Body of pancreas (tissue), 4 donors: ENCODE measurements around the gene NEDD4L. TPM values are rescaled to one million over a fixed set of nuclear protein-coding genes. Genes with fewer than 3 reads are reported as not detected.
A peak's percentile ranks its signal among the peaks of the same experiment; 100 is the strongest.
"Not testable (repeated sequence)": the region's sequence is repeated elsewhere in the genome, so short reads cannot be mapped to it uniquely, and the experiment has no call there.

ENCODE experiments used
- ATAC-seq: fragments of 150-250 bp; one replicate; pipeline ENCODE4 v1.9.1; 2016
- DNase-seq, 4 donors: peaks; one replicate each; pipeline ENCODE4 v3.0.0-alpha.2; 2019
- H3K27ac ChIP-seq, 4 donors: fragments of 200-600 bp; sonication (generic); 1 replicate in 3 of 4; 2 replicates in 1 of 4; pipeline versions ENCODE4 v1.5.1 to v1.6.1; 2016 to 2019; ENCODE audit warnings: mild to moderate bottlenecking in 1 of 4, mixed read lengths in 1 of 4, moderate library complexity in 1 of 4
- H3K27me3 ChIP-seq, 2 donors: fragments of 200-600 bp; sonication (generic); one replicate each; pipeline ENCODE4 v1.6.0; 2016; ENCODE audit warnings: mild to moderate bottlenecking in 1 of 2
- H3K36me3 ChIP-seq, 2 donors: fragments of 200-600 bp; sonication (generic); replicated peaks in 1 of 2; 2 replicates each; pipeline ENCODE4 v1.5.1; 2016; ENCODE audit warnings: low read depth in 2 of 2; ENCODE audit not compliant: insufficient read depth in 1 of 2
- H3K4me1 ChIP-seq: fragments of 200-600 bp; sonication (generic); one replicate; pipeline ENCODE4 v1.6.0; 2016
- H3K4me3 ChIP-seq, 2 donors: fragments of 200-600 bp; sonication (generic); 1 replicate in 1 of 2; 2 replicates in 1 of 2; pipeline ENCODE4 v1.5.1; 2016 to 2019
- H3K9me3 ChIP-seq, 3 donors: fragments of 200-600 bp; sonication (generic); 1 replicate in 2 of 3; 2 replicates in 1 of 3; pipeline ENCODE4 v1.5.1; 2016
- POLR2A ChIP-seq, 3 donors: fragments of 450-650 bp; IDR thresholded peaks; one replicate each; pipeline ENCODE4 v1.6.1; 2016; ENCODE audit warnings: antibody characterized with exemption in 3 of 3, mild to moderate bottlenecking in 2 of 3
- WGBS, 2 donors: methylation state at CpG; one replicate each; pipeline ENCODE4 v1.1.5; 2017; 5-methylcytosine and 5-hydroxymethylcytosine counted together
- intact Hi-C: fragments of 100-400 bp; cut with DNase I; formaldehyde crosslinking; loops from one replicate; pipeline ENCODE4 v1.15.1; 2023
- total RNA-seq, 2 donors: library from RNA; depleted of rRNA; stranded (reverse); fragments of >200 nt; gene quantifications; one replicate each; pipeline ENCODE4 v1.1.0, GENCODE V29; 2016
- TF ChIP-seq, protein P1 (sequence below), 7 experiments: fragments of 450-650 bp in 4 of 7; fragments of 200-600 bp in 3 of 7; sonication (generic) in 3 of 7; IDR thresholded peaks; one replicate each; pipeline ENCODE4 v1.5.1; 2016 to 2019; ENCODE audit warnings: antibody characterized with exemption in 7 of 7

NEDD4L gene
- total RNA-seq, 2 donors from 2014 or later, result 105 to 108 TPM

DNA sequence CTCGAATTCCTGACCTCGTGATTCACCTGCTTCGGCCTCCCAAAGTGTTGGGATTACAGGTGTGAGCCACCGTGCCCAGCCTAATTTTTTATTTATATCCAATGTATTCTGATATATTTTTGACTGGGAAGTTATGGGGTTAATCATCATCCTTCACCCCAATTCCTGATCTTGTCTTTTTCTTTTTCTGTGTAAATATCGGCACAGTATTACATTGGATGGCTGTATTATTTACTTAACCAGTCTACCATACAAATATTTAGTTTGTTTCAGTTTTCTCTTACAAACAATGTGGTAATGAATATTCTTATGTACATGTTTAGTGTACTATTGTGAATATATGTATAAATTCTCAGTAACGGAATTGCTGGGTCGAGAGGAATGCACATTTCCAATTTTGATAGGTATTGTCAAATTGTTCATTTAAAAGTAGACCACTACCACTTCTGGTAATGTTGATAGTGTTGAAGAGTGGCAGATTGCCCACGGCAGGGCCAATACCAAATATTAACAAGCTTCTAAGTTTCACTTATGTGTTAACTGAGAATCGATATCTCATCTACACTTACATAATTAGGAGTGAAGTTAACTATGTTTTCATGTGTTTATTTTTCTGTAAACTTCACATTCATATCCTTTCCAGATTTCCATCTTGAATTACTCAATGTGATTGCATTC, 388.2 kb downstream of the NEDD4L start:
- 69 to 70% methylated on average over 9 of the region's 9 CpGs for WGBS, 2 donors
- Histone ChIP-seq H3K4me1 (peaks cover 4% of the 10 kb centered on the region), H3K4me3 (no peak overlapping the region), H3K9me3 (no peaks in the 10 kb centered on the region), H3K36me3 (no peaks in the 10 kb centered on the region), H3K27me3 (no peaks in the 10 kb centered on the region), H3K27ac (no peak overlapping the region)
- intact Hi-C loops, result no loop called here
- no peak for DNase-seq
- no peak for ATAC-seq
- no peak for TF ChIP-seq POLR2A (IDR thresholded peaks at IDR 0.05)
- TF ChIP-seq, protein P1, sequence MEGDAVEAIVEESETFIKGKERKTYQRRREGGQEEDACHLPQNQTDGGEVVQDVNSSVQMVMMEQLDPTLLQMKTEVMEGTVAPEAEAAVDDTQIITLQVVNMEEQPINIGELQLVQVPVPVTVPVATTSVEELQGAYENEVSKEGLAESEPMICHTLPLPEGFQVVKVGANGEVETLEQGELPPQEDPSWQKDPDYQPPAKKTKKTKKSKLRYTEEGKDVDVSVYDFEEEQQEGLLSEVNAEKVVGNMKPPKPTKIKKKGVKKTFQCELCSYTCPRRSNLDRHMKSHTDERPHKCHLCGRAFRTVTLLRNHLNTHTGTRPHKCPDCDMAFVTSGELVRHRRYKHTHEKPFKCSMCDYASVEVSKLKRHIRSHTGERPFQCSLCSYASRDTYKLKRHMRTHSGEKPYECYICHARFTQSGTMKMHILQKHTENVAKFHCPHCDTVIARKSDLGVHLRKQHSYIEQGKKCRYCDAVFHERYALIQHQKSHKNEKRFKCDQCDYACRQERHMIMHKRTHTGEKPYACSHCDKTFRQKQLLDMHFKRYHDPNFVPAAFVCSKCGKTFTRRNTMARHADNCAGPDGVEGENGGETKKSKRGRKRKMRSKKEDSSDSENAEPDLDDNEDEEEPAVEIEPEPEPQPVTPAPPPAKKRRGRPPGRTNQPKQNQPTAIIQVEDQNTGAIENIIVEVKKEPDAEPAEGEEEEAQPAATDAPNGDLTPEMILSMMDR (IDR thresholded peaks at IDR 0.05), result no peak

DNA sequence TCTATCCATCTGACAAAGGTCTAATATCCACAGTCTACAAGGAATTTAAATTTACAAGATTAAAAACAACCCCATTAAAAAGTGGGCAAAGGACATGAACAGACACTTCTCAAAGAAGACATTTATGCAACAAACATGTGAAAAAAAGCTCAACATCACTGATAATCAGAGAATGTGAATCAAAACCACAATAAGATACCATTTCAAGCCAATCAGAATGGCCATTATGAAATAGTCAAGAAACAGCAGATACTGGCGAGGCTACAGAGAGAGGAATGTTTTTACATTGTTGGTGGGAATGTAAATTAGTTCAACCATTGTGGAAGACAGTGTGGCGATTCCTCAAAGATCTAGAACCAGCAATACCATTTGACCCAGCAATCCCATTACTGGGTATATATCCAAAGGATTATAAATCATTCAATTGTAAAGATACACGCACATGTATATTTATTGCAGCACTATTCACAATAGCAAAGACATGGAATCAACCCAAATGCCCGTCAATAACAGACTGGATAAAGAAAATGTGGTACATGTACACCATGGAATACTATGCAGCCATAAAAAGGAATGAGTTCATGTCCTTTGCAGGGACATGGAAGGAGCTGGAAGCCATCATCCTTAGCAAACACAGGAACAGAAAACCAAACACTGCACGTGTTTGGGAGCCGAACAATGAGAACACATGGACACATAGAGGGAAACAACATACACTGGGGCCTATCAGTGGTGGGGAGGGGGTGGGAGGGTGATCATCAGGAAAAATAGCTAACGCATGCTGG, 391.4 kb downstream of the NEDD4L start:
- intact Hi-C loops, H3K9me3 ChIP-seq, H3K4me3 ChIP-seq, H3K27me3 ChIP-seq, H3K4me1 ChIP-seq, DNase-seq, H3K27ac ChIP-seq, ATAC-seq, H3K36me3 ChIP-seq: not testable (repeated sequence)
- 74 to 81% methylated on average over 7 of the region's 7 CpGs for WGBS, 2 donors

DNA sequence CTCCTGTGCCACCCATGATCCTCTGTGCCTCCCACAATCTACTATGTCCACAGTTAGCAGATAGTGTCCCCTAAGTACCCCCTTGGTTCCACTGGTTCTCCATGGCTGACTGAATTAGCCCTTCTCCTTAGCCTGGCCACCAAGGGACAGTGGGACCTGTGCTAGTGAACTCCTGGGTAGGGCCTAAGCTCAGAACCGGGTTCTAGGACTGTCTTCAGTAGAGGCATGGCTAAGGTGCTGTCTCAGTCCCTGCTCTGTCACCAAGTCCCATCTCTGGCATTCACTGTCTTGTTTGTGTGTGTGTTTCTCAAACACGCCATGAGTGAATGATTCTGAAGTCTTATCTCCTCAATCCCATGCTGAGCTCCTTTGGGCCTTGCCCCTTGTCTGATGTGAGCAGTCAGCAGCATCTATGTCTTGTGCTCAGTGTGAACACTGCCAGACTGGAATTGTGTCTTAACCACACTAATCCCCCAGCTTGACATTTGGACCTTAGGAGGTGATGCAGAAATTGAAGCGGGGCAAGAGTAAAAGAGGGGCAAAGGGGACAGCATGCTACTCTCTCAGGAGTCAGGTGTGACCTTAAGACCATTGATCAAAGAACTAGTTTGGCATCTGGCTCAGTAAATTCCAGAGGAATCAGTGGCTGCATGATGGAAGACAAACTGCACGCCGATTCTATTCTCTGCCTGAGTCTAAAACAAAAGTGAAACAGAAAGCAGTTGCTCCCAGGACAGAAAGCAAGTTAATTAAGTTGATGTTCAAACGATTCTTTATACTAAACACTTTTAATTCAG, 394.3 kb downstream of the NEDD4L start:
- no peaks in the 10 kb centered on the region for H3K9me3 ChIP-seq
- TF ChIP-seq, protein P1 (IDR thresholded peaks at IDR 0.05), result no peak
- TF ChIP-seq POLR2A (IDR thresholded peaks at IDR 0.05), result no peak
- peak overlapping the region in 2 of 4 donors; percentile 4 to 65 for H3K27ac ChIP-seq
- no peak overlapping the region for H3K4me3 ChIP-seq
- intact Hi-C loops, result no loop called here
- no peak for ATAC-seq
- H3K36me3 ChIP-seq, result no peaks in the 10 kb centered on the region
- no peaks in the 10 kb centered on the region for H3K27me3 ChIP-seq
- WGBS, 2 donors, result 40 to 47% methylated on average over 5 to 6 of the region's 6 CpGs
- DNase-seq, result no peak
- peaks cover 4% of the 10 kb centered on the region for H3K4me1 ChIP-seq

DNA sequence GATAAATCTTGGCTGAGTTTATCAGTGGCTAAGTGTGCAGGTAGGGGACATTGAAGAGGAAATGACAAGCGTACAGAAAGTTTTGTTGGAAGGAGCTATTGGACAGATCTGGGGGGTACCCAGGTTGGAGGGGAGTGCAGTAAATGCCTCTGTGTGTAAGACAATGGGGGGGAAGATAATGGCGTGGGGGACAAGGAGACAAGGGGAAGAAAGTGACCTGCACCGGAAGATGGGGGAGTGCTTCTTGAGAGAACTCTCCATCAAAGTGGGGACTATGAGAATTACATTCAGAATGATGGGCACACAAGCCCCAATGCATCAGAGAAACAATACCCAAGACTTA, 394.9 kb downstream of the NEDD4L start:
- ATAC-seq, result no peak
- no peak for DNase-seq
- H3K27ac ChIP-seq, result peak overlapping the region in 2 of 4 donors; percentile 4 to 65
- 51 to 54% methylated on average over 3 of the region's 3 CpGs for WGBS, 2 donors
- peaks cover 4% of the 10 kb centered on the region for H3K4me1 ChIP-seq
- no peaks in the 10 kb centered on the region for H3K36me3 ChIP-seq
- H3K9me3 ChIP-seq, result no peaks in the 10 kb centered on the region
- TF ChIP-seq POLR2A (IDR thresholded peaks at IDR 0.05), result no peak
- TF ChIP-seq, protein P1 (IDR thresholded peaks at IDR 0.05), result no peak
- intact Hi-C loops, result no loop called here
- no peaks in the 10 kb centered on the region for H3K27me3 ChIP-seq
- no peak overlapping the region for H3K4me3 ChIP-seq

DNA sequence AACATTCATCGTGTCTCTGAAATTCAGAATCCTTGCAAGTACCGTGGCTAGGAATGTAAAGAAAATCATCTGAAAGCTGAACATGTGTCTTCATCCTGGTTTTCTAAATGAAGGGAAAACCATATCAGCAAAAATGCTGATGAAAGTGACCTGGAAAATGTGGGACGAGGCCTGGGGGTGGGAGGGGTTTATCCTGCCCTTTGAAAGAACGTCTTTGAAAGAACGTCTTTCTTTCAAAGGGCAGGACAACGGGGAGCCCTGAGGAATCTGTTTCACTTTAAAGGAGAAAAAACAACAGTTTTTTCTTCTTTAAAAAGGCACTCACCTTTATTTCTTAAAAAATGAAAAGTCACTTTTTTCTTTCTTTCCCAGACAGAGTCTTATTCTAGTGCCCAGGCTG, 399.6 kb downstream of the NEDD4L start:
- H3K27ac ChIP-seq, result no peak overlapping the region
- ATAC-seq (no peak), DNase-seq (no peak)
- H3K4me3 ChIP-seq, result no peak overlapping the region
- intact Hi-C loops, result no loop called here
- TF ChIP-seq, protein P1 (IDR thresholded peaks at IDR 0.05), result no peak
- TF ChIP-seq POLR2A (IDR thresholded peaks at IDR 0.05), result no peak
- no peaks in the 10 kb centered on the region for H3K4me1 ChIP-seq
- H3K36me3 ChIP-seq, result no peaks in the 10 kb centered on the region
- H3K9me3 ChIP-seq, result no peaks in the 10 kb centered on the region
- H3K27me3 ChIP-seq, result no peaks in the 10 kb centered on the region
- WGBS, 2 donors, result 81 to 82% methylated on average over 6 of the region's 6 CpGs
